Chondrocyte (in vitro differentiated cells): ENCODE measurements around the gene ENKUR. TPM values are rescaled to one million over a fixed set of nuclear protein-coding genes. Genes with fewer than 3 reads are reported as not detected.

Source experiments
- DNase-seq: peaks from one replicate; pipeline ENCODE4 v3.0.0; 2021; ENCODE audit warnings: mixed read lengths, low spot score
- H3K27ac Mint-ChIP-seq: one replicate; pipeline ENCODE4 v1.8.0; 2021; ENCODE audit warnings: mild to moderate bottlenecking, moderate library complexity, mixed read lengths; ENCODE audit not compliant: unreplicated experiment
- H3K27me3 Mint-ChIP-seq: 2 replicates; pipeline ENCODE4 v1.8.0; 2021; ENCODE audit warnings: low read depth, mixed read lengths
- H3K36me3 Mint-ChIP-seq: 2 replicates; pipeline ENCODE4 v1.8.0; 2021; ENCODE audit warnings: low read depth, mixed read lengths
- H3K4me1 Mint-ChIP-seq: 2 replicates; pipeline ENCODE4 v1.8.0; 2021; ENCODE audit warnings: low read depth, mild to moderate bottlenecking, mixed read lengths
- H3K4me3 Mint-ChIP-seq: one replicate; pipeline ENCODE4 v1.8.0; 2021; ENCODE audit warnings: mild to moderate bottlenecking, moderate library complexity, mixed read lengths; ENCODE audit not compliant: unreplicated experiment
- H3K9me3 Mint-ChIP-seq: 2 replicates; pipeline ENCODE4 v1.8.0; 2021; ENCODE audit warnings: low read depth, mixed read lengths
- total RNA-seq: library from RNA; stranded (reverse); gene quantifications from 3 replicates; pipeline ENCODE4 v1.2.1, GENCODE V29; 2021
- TF ChIP-seq, protein P1 (sequence below): fragments of 200-600 bp; sonication (generic); IDR thresholded peaks from 2 replicates; pipeline ENCODE4 v1.5.0; 2021; ENCODE audit warnings: antibody characterized with exemption, mild to moderate bottlenecking, moderate library complexity

The ENKUR gene
- total RNA-seq, 1 donor from 2014 or later = 0.45 TPM

- peaks cover 6% of the 10 kb centered on the region for H3K36me3 Mint-ChIP-seq
- H3K27ac Mint-ChIP-seq = no peak overlapping the region
- TF ChIP-seq, protein P1, sequence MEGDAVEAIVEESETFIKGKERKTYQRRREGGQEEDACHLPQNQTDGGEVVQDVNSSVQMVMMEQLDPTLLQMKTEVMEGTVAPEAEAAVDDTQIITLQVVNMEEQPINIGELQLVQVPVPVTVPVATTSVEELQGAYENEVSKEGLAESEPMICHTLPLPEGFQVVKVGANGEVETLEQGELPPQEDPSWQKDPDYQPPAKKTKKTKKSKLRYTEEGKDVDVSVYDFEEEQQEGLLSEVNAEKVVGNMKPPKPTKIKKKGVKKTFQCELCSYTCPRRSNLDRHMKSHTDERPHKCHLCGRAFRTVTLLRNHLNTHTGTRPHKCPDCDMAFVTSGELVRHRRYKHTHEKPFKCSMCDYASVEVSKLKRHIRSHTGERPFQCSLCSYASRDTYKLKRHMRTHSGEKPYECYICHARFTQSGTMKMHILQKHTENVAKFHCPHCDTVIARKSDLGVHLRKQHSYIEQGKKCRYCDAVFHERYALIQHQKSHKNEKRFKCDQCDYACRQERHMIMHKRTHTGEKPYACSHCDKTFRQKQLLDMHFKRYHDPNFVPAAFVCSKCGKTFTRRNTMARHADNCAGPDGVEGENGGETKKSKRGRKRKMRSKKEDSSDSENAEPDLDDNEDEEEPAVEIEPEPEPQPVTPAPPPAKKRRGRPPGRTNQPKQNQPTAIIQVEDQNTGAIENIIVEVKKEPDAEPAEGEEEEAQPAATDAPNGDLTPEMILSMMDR = no peak
- DNase-seq = no peak
- H3K9me3 Mint-ChIP-seq = no peaks in the 10 kb centered on the region
- no peaks in the 10 kb centered on the region for H3K4me1 Mint-ChIP-seq
- no peaks in the 10 kb centered on the region for H3K27me3 Mint-ChIP-seq
- no peak overlapping the region for H3K4me3 Mint-ChIP-seq
Measured at GRCh38 chr10:24938525-24938924, 77.4 kb downstream of the ENKUR start.

DNA sequence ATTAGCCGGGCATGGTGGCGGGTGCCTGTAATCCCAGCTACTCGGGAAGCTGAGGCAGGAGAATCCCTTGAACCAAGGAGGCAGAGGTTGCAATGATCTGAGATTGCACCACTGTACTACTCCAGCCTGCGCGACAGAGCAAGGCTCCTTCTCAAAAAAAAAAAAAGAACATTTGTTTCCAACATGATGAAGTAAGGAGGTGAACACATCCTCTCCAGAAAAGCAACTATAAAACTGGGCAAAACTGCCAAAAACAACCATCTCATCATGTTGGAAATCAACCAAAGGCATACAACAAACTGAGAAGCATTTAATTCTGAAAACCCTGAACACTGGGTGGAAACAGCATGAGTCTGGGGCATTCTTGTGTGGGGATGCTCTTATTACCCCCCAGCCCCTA is 77.9 kb downstream of the ENKUR start:
- Mint-ChIP-seq H3K27ac (no peak overlapping the region), H3K9me3 (no peaks in the 10 kb centered on the region), H3K4me3 (no peak overlapping the region), H3K4me1 (no peaks in the 10 kb centered on the region), H3K36me3 (peaks cover 6% of the 10 kb centered on the region), H3K27me3 (no peaks in the 10 kb centered on the region)
- DNase-seq = no peak
- TF ChIP-seq, protein P1 = no peak

DNA sequence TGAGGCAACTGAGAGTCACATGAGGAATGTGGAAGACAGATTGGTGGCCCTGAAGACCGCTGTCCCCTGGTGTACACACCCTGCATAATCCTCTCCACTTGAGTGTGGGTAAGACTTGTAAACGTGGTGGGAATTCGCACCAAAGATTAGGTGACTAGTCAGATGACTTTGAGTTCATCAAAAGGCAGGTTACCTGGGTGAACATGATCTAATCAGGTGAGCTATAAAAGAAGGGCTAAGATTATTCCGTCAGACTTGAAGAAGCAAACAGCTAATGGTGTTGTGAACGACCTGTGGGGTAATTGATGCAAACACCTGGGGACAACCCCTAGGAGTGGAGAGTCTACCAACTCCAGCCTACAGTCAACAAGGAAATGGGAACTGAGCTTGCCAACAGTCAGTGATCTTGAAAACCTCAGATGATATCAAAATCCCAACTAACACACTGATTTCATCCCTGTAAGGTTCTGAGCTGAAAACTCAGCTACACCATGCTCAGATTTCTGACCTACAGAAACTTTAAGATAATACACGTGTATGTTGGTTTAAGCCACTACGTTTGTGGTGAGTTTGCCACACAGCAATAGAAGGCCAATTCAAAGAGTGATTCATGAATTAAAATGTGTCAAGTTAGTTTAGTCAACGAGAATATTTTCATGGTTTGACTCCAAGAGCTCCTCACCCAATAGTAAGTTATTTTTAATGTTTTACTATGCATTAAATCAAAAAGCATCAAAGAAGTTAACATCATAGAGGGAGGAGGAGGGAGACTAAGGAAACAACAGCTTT is 80.3 kb downstream of the ENKUR start:
- Mint-ChIP-seq H3K27ac (no peak overlapping the region), H3K27me3 (no peaks in the 10 kb centered on the region), H3K4me3 (no peak overlapping the region), H3K9me3 (no peaks in the 10 kb centered on the region), H3K36me3 (peaks cover 8% of the 10 kb centered on the region), H3K4me1 (peaks cover under 1% of the 10 kb centered on the region)
- TF ChIP-seq, protein P1 = no peak
- no peak for DNase-seq

Other genes with a start within 250 kb of the ENKUR start
- gene PRTFDC1, start 63.6 kb downstream of the ENKUR start, total RNA-seq = 5.9 to 13.1 TPM (median 10.1 TPM) in 3 replicates
- 3.0 to 5.3 TPM (median 3.3 TPM) in 3 replicates for gene THNSL1, start 454 bp upstream of the ENKUR start, total RNA-seq
- 0.08 to 0.39 TPM (median 0.10 TPM) in 3 replicates for gene GPR158, start 158.8 kb upstream of the ENKUR start, total RNA-seq